Adipocyte (in vitro differentiated cells): ENCODE results near the gene SULT1E1.
"Not testable (repeated sequence)": the region's sequence is repeated elsewhere in the genome, so short reads cannot be mapped to it uniquely, and the experiment has no call there.

Experiments
- DNase-seq: peaks from one replicate; pipeline ENCODE4 v3.0.0-alpha.2; 2015; ENCODE audit warnings: low read depth
- H3K27me3 ChIP-seq: replicated peaks from 2 replicates; pipeline ENCODE4 v1.7.0; 2013; ENCODE audit warnings: mild to moderate bottlenecking, low read length, moderate library complexity; ENCODE audit not compliant: control insufficient read depth, insufficient read depth
- H3K36me3 ChIP-seq: 2 replicates; pipeline ENCODE4 v1.7.0; 2013; ENCODE audit warnings: low read length, mild to moderate bottlenecking, moderate library complexity; ENCODE audit not compliant: control insufficient read depth, insufficient read depth, severe bottlenecking
- H3K4me1 ChIP-seq: 2 replicates; pipeline ENCODE4 v1.7.0; 2013; ENCODE audit warnings: mild to moderate bottlenecking, low read length, moderate library complexity; ENCODE audit not compliant: control insufficient read depth, insufficient read depth
- H3K4me3 ChIP-seq: 2 replicates; pipeline ENCODE4 v1.7.0; 2013; ENCODE audit warnings: mild to moderate bottlenecking, low read length, moderate library complexity
- H3K9ac ChIP-seq: 2 replicates; pipeline ENCODE4 v1.7.0; 2013; ENCODE audit warnings: mild to moderate bottlenecking, low read length, moderate library complexity
- H3K9me3 ChIP-seq: 2 replicates; pipeline ENCODE4 v1.7.0; 2013; ENCODE audit warnings: mild to moderate bottlenecking, low read length, moderate library complexity; ENCODE audit not compliant: control insufficient read depth

The SULT1E1 gene

GRCh38 chr4:69828828-69829227 is 31.1 kb downstream of the SULT1E1 start:
- H3K36me3 ChIP-seq, result no peaks in the 10 kb centered on the region
- peak; percentile 58 for DNase-seq

GRCh38 chr4:69825056-69825455 is 34.9 kb downstream of the SULT1E1 start:
- H3K9me3 ChIP-seq, H3K4me1 ChIP-seq, H3K4me3 ChIP-seq, H3K36me3 ChIP-seq, DNase-seq, H3K27me3 ChIP-seq, H3K9ac ChIP-seq: not testable (repeated sequence)

More at GRCh38 chr4:69828828-69829227, 31.1 kb downstream of the SULT1E1 start:
- Histone ChIP-seq H3K4me1 (no peaks in the 10 kb centered on the region), H3K4me3 (no peak overlapping the region), H3K9me3 (no peaks in the 10 kb centered on the region), H3K27me3 (peaks cover 11% of the 10 kb centered on the region), H3K9ac (no peak overlapping the region)

GRCh38 chr4:69823481-69824186 is 36.3 kb downstream of the SULT1E1 start:
- Histone ChIP-seq H3K9ac (no peak overlapping the region), H3K4me3 (no peak overlapping the region), H3K9me3 (no peaks in the 10 kb centered on the region), H3K36me3 (no peaks in the 10 kb centered on the region), H3K4me1 (no peaks in the 10 kb centered on the region), H3K27me3 (no peaks in the 10 kb centered on the region)
- DNase-seq, result peak; percentile 58

GRCh38 chr4:69823048-69823447 is 36.9 kb downstream of the SULT1E1 start:
- H3K36me3 ChIP-seq, result no peaks in the 10 kb centered on the region
- no peak overlapping the region for H3K9ac ChIP-seq
- no peaks in the 10 kb centered on the region for H3K27me3 ChIP-seq
- H3K9me3 ChIP-seq, result no peaks in the 10 kb centered on the region
- no peak for DNase-seq
- H3K4me3 ChIP-seq, result no peak overlapping the region
- no peaks in the 10 kb centered on the region for H3K4me1 ChIP-seq

GRCh38 chr4:69822198-69822597 is 37.7 kb downstream of the SULT1E1 start:
- Histone ChIP-seq H3K27me3 (no peaks in the 10 kb centered on the region), H3K9me3 (no peaks in the 10 kb centered on the region), H3K4me1 (no peaks in the 10 kb centered on the region), H3K9ac (no peak overlapping the region), H3K36me3 (no peaks in the 10 kb centered on the region), H3K4me3 (no peak overlapping the region)
- DNase-seq, result no peak

GRCh38 chr4:69818060-69818639 is 41.8 kb downstream of the SULT1E1 start:
- H3K27me3 ChIP-seq, result no peaks in the 10 kb centered on the region
- H3K9ac ChIP-seq, result no peak overlapping the region
- H3K36me3 ChIP-seq, result no peaks in the 10 kb centered on the region
- no peaks in the 10 kb centered on the region for H3K9me3 ChIP-seq
- no peaks in the 10 kb centered on the region for H3K4me1 ChIP-seq
- H3K4me3 ChIP-seq, result no peak overlapping the region
- DNase-seq, result no peak

GRCh38 chr4:69816236-69816635 is 43.7 kb downstream of the SULT1E1 start:
- Histone ChIP-seq H3K4me1 (no peaks in the 10 kb centered on the region), H3K27me3 (no peaks in the 10 kb centered on the region), H3K4me3 (no peak overlapping the region), H3K9me3 (no peaks in the 10 kb centered on the region), H3K9ac (no peak overlapping the region), H3K36me3 (no peaks in the 10 kb centered on the region)
- no peak for DNase-seq

GRCh38 chr4:69813628-69814027 is 46.3 kb downstream of the SULT1E1 start:
- no peak for DNase-seq
- Histone ChIP-seq H3K27me3 (no peaks in the 10 kb centered on the region), H3K4me3 (no peak overlapping the region), H3K36me3 (no peaks in the 10 kb centered on the region), H3K4me1 (no peaks in the 10 kb centered on the region), H3K9me3 (no peaks in the 10 kb centered on the region), H3K9ac (no peak overlapping the region)

GRCh38 chr4:69811166-69811565 is 48.8 kb downstream of the SULT1E1 start:
- DNase-seq, result no peak
- Histone ChIP-seq H3K4me1 (no peaks in the 10 kb centered on the region), H3K36me3 (no peaks in the 10 kb centered on the region), H3K9me3 (no peaks in the 10 kb centered on the region), H3K9ac (no peak overlapping the region), H3K27me3 (no peaks in the 10 kb centered on the region), H3K4me3 (no peak overlapping the region)

- Histone ChIP-seq H3K4me1 (peaks cover 5% of the 10 kb centered on the region), H3K9ac (no peak overlapping the region), H3K4me3 (no peak overlapping the region), H3K27me3 (no peaks in the 10 kb centered on the region), H3K9me3 (no peaks in the 10 kb centered on the region), H3K36me3 (no peaks in the 10 kb centered on the region)
- DNase-seq, result peak; percentile 61
Observed at GRCh38 chr4:69800599-69800998, 59.3 kb downstream of the SULT1E1 start.

GRCh38 chr4:69799337-69799736 is 60.6 kb downstream of the SULT1E1 start:
- no peaks in the 10 kb centered on the region for H3K9me3 ChIP-seq
- H3K9ac ChIP-seq, result no peak overlapping the region
- no peaks in the 10 kb centered on the region for H3K27me3 ChIP-seq
- DNase-seq, result no peak
- peaks cover 5% of the 10 kb centered on the region for H3K4me1 ChIP-seq
- H3K4me3 ChIP-seq, result no peak overlapping the region
- no peaks in the 10 kb centered on the region for H3K36me3 ChIP-seq

- Histone ChIP-seq H3K9me3 (no peaks in the 10 kb centered on the region), H3K9ac (no peak overlapping the region), H3K36me3 (no peaks in the 10 kb centered on the region), H3K4me3 (no peak overlapping the region), H3K4me1 (no peaks in the 10 kb centered on the region), H3K27me3 (no peaks in the 10 kb centered on the region)
- DNase-seq, result no peak
Observed at GRCh38 chr4:69793732-69794131, 66.2 kb downstream of the SULT1E1 start.
